GM18909 (cell line): ENCODE results near the gene AMZ2.

Experiments used
- ATAC-seq: cut with Tn5 transposase; IDR thresholded peaks from one replicate; pipeline ENCODE4 v1.9.1; 2021; ENCODE audit warnings: mild to moderate bottlenecking; ENCODE audit not compliant: unreplicated experiment, poor library complexity

Gene AMZ2

DNA sequence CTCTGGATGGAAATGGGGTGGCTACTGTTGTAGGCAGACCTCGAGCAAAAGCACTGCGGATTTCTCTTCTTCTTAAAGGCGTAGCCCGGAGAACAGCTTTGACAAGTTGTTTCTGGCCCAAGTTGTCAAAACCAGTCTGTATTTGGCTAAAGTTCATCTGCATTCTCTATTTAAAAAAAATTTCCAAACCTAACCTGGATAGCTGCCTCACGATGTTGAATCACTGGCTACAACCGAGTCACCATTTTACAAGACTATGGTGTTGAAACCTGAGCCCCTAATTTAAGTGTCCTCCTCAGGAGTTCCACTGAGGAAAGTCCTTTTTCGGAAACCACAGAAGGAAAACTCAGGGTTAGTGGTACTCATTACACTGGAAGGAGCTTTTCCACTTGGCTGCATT lies 41.6 kb downstream of the AMZ2 start:
- ATAC-seq, result no peak

DNA sequence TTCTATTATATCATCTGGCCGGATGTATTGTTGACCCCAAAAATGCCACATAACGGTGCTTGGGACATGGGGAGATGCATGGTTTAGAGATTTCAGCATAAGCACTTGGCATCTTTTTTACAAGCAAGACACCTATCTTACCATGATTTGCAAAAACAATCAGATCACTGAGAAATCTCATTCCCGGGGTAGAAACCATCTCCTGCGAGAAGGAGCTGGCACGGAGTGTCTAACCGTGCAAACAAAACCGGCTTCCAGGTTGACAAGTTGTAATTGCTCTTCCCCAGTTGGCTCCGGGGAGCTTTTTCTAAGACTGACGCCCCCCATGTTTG lies 42.1 kb downstream of the AMZ2 start:
- no peak for ATAC-seq

DNA sequence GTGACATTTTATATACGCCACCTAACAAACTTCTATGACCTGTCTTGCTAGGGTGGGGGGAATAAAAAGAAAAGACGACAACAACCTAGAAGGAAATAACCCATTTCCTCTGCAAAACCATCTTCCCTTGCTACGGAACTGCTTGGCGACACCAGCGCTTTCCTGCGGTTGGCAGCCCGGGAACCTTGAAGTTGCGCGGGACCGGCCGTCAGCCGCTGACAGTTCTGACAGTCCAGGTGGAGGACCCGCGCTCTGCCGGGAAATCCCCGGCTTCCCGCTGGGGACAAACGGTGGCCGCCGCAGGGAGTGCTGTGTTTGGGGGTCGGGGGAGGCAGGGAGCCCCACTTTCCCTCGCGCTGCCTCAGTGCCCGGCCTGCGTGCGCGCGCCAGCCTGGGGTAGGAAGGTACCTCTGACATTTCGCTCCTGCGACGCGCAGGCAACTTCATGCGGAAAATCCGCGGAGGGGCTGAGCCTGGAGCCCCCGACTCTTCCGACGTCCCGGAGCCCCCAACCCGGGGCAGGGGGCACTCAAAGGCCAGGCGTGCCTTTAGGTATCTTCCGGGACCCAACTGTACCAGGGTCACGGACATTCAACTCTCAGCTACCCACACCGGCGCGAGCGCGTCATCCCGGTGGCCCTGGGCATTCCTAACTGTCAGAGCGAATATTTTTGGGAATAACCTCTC lies 42.6 kb downstream of the AMZ2 start:
- ATAC-seq, result no peak

DNA sequence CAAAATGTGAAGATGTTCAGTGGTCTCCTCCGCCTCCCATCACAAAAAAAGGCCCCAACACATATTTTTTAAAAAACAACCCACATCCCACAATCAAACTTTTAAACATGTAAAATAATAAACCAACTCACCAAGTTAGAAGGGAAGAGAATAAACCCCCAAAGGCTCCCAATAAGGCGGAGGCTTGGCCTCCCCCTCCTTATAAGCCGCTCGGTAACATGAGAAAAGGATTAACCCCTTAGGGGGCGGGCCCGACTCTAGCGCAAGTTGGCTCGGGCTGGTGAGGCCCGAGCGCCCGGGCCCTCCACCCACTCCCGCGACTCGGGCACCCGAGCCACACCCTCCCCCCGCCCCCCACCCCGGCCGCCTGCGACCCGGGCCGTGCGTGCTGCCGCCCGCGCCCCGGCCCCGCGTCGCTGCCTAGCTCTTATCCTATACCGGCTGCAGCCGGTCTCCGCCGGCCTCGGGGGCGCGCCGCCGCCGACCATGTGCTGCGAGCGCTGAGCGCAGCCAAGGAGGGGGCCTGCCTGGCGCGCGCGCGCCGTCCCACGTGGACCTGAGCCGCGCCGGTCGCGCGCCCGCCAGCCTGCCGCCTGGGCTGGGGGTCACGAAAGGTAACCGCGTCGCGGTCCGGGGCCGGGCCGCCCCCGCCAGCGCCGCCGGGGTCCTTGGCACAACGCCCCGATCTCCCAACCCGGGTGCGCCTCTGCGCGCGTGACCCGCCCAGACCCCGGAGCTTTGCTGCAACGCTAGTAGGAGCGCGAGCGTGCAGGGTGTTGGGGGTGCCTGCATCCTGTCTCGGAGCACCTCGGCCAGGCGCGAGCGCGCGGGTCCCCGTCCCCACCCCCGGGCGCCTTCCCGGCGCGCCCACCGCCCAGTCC lies 43.4 kb downstream of the AMZ2 start, which contains the start of the genes ARSG and SLC16A6:
Gene ARSG, plus strand, starts transcription at position 541 of the 881 bp plus-strand sequence. CDS start 15,999 bp downstream, outside the sequence.
Gene SLC16A6, minus strand, starts transcription at position 173 of the 881 bp plus-strand sequence. CDS start 12,807 bp downstream, outside the sequence.
- ATAC-seq, result peak; percentile 58

DNA sequence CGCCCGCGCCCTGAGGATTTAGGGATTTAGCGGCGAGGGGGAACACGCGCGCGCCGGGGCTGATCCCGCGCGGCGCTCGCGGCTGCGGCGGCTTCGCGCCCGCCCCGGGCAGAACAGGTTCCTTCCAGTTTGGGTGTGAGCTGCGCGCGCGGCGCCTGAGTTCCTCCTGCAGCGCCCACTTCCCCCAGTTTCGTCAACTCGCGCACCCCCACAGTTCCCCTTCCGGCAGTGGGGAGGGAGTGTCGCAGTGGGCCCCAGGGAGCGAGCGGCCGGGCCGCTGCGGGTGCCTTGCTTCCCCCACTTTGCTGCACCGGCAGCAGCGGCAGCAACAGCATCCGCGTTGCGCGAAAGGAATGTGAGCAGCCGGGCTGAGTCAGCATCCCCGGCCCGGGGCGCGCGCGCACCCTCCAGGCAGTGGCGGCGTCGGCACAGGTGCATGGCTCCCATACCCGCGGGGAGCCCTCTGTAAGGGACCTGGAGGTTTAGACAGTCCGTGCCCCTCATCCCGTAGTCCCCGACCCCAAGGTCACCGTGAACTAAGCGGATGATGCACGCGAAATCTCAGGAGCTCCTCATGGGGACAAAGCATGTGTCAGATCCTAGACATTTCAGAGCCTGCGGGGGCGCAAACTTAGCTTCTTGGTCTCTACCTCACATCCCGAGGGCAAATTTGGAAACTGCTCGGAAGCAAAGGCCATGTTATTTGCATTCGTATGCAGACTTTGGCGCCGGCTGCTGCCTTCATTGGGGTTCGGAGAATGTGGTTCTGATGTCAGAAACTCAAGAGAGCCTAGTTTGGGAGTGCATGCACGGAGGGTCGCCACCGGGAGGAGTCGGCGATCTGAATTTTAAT lies 44.2 kb downstream of the AMZ2 start:
- peak; percentile 57 for ATAC-seq

DNA sequence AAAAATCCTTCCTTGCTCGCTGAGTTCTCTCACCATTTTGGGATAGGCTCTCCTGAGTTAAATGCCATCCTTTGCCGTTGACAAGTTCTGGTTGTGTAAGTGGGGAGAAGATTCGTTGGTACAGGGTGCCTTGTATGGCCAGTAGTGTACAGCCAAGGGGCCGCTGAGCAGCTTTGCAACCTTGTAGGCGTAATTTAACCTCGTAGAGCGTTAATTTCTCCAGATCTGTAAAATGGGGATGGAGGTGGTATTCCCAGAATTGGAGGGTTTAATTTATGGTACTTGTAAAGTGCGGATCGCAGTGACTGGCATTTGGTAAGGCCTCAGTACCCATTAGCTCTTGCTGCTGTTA lies 44.8 kb downstream of the AMZ2 start:
- ATAC-seq, result no peak

DNA sequence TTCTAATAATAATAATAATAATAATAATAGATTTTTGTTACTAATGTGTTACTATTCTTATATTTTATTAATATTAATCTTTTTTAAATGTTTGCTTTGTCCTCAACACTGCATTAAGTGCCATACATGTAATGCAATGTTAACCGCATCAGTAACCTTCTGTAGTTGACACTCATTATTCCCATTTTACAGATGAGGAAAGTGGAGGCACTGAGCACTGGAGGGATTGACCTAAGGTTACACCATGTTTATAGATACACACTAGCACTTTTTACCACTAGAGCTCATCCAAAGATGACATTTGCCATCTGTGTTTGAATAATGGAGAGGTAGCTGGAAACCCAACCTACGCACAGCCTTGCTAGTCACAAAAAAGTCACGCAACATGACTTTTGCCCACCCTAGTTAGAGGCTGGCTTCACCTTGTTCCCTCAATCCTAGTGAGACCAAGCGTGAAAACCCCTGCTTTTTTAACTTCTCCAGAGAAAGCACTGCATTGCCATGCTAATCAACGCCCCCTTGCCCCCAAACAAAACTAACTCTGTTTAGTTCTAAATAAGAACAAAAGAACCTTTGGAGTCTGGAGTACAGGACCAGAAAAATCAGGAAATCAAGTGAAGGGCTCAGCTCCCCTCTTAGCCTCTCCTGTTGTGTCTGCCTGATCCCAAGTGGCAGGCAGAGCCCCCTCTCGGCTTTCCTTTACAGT lies 45.8 kb downstream of the AMZ2 start:
- no peak for ATAC-seq

DNA sequence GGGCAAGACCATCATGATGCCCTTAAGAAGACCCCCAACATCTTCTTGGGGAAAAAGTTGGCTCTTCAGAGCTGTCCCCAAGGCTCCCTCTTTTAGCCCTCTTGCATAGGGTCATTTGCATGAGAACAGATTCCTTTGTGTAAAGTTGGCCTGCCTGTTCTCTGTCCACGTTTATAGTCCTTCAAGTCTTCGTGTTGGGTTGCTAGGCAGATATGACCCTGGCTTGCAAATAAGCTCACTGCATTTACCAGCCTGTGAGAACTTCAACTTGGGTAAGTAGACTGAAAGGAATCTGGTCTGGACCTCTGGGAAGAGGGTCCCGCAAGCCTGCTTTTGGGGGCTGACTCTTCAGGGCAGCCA lies 46.3 kb downstream of the AMZ2 start:
- no peak for ATAC-seq

DNA sequence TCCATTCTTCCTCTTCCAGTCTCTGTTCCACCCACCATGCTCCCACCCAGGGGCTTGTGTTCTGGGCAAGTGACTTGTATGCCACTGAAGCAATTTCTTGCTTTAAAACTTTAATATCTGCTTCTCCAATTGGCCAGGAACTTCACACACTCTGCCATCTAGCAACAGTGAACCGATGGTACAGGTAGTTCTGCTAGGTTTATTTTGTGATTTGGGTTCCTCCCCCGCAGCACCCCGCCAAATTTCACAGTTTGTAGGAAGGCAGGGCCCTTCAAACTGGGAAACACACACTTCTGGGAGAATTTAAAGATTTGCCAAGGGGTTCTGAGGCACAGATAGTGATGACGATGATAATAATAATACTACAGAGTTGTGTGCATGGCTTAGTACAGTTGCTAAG lies 46.8 kb downstream of the AMZ2 start:
- ATAC-seq, result no peak

DNA sequence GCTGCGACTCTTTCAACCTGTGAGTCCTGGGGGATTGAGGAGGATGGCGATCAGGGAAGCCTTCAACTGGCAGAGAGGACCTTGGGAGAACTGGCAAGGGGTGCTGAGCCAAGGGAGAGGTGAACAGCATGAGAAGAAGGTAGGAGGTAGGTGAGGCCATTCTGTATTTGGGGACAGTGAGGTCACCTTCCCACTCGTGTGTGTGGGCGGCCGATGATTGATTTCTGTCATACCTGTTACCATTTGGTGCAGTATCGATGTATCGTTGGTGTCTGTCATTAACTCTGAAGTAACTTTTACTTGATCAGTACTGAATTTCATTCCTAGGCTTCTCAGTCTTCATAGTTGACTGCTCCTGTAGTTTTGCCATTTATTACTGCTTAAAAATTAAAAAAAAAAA lies 47.2 kb downstream of the AMZ2 start:
- ATAC-seq, result no peak

DNA sequence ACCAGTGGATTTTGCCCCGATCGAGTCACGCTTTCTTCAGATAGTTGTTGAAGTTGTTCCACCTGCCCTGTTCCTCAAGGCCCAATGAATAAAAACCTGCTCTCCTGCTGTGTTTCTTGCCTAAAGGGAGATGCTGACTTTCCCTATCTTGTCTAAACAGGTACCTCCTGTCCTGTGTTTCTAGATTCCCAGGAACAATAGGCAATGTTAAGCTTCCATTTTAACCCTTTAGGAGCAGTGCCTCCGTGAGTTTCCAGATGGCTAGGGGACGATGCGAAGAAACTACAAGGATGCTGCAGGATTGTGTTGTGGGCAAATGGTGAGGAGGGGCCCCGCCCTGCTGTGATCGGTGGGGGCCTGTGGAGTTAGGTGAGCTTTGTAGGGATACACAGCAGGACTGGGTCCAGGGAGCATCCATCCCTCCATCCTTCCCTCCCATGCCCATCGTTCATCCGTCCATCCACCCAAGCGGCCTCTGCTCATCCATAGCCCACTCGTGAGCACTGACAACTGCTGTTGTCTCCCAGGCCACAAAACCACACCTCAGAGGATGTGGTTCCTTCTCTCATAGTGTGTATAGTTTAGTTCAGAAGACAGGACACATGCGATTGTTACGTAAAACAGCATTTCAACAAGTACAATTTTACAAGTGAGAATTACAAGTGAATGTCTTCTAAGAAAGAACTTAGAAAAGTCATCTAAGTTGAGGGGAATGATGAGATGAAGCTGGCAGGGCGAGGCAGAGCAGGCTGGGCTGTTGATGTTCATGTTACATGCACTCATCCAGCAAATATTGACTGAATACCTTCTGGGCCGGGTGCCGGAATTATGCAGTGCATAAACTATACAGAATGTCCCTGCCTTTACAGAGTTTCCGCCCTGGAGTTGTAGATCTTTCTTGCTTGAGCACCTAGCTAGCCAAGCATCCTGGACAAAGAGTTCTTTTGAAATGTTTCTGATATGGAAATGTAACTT lies 48.7 kb downstream of the AMZ2 start:
- no peak for ATAC-seq

DNA sequence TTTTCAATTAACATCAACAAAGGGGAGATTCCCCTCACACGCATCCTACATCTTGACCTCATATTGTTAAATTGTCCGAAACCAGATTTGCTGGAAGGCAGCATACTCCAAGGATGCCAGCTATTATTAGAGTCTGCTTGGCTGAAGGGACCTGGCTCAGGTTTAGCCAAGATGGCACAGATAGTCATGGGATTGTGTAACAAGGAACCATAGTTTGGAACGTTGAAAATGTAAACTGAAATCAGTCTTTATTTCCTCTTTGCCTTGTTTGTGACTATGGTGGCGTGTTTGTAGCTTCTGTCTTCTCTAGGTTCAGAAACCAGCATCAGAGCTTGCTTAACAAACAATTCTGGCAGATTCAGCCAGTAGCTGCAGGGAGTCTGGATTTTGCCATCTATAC lies 49.4 kb downstream of the AMZ2 start:
- no peak for ATAC-seq

DNA sequence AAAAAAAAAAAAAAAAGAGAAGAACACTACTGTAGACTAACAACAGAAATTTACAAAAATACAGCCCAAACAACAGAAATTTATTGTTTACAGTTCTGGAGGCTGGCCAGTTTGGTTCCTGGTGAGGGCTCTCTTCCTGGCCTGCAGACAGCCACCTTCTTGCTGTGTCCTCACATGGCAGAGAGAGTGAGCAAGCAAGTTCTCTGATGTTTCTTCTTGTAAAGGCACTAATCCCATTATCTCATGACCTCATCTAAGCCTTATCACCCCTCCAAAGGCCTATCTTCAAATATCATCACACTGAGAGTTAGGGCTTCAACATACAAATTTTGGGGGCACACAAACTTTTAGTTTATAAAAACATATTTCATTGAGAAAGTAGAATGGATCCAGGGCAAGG lies 50.8 kb downstream of the AMZ2 start:
- no peak for ATAC-seq

DNA sequence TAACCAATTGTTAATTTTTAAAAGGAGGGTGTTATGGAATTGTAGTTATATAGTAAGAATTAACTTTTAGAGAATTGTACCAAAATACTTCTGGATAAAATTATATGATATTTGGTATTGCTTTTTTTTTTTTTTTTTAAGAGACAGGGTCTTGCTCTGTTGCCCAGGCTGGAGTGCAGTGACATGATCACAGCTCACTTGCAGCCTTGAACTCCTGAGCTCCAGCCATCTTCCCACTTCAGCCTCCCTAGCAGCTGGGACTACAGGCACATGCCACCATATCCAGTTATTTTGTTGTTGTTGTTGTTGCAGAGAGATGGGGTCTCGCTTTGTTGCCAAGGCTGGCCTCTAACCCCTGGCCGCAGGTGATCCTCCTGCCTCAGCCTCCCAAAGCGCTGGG lies 52.0 kb downstream of the AMZ2 start:
- no peak for ATAC-seq

DNA sequence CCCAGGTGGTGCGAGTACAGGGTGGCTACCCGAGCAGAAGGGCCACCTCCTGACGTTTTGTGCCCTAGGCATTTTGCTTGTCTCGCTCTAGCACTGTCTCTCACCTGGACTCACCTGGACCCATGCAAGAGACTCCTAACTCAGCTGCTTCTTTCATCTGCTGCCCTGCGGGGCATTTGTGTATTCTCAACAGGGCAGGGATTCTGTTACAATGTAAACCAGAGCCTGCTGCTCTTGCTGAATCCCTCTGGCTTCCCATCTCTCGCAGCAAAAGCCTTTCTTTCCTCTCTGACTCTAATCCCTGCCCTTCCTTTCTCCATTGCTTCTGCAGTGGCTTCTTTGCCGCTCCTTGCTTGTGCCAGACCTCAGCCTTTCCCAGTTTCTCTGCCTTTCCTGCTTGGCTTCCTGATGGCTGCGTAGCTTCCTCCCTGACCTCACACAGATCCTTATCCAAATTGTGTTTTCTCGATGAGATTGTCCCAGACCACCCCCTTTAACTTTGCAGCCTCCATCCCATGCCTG lies 53.7 kb downstream of the AMZ2 start:
- no peak for ATAC-seq

DNA sequence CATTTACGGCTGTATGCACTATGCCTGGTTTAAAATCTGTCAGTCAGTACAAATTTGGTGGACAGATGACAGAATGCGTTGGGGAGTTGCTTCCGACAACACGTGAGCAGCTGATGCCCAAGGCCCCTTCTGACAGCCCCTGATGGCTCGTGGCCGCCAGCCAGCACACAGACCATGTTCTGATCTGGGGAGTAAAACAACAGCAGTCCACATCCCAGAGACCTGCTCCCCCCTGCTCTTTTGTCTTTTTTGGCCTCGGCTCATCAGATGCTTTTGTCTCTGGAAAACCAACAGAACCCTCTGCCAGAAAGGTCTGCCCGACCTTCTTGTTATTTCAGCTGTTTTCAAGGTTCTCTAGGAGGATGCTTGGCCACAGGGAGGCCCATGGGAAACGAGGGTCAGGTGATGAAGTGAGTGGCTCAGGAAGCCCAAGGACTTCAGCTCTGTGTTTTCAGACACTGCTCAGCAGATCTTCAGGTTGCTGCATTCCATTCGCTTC lies 54.3 kb downstream of the AMZ2 start:
- ATAC-seq, result no peak

DNA sequence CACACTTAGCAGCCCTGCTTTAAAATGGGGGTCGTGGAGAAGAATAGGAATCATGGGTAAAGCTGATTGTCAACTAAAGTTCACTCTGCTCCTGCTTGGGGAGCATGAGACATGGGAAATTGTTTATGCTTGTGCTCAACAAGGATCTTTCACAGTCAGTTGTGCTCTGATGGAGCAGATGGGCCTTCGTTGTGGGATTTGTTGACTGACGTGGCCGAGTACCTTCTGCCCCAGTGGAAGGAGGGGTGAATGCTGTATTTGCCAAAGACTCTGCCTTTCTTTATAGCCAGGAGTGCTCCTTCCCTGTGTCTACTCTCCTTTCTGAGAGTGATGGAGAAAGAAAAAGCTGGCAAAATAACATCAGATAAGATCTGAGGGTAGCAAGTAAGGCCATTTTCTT lies 54.8 kb downstream of the AMZ2 start:
- ATAC-seq, result no peak

DNA sequence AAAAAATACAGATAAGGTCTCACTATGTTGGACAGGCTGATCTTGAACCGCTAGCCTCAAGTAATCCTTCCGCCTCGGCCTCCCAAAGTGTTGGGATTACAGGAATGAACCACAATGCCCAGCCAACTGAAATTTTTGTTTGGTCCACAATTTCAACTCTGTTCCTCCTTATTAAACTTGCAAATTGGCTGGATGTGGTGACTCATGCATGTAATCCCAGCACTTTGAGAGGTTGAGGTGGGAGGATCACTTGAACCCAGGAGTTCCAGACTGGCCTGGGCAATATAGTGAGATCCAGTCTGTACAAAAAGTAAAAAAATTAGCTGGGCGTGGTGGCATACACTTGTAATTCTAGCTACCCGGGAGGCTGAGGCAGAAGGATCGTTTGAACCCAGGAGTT lies 56.9 kb downstream of the AMZ2 start:
- ATAC-seq, result no peak

DNA sequence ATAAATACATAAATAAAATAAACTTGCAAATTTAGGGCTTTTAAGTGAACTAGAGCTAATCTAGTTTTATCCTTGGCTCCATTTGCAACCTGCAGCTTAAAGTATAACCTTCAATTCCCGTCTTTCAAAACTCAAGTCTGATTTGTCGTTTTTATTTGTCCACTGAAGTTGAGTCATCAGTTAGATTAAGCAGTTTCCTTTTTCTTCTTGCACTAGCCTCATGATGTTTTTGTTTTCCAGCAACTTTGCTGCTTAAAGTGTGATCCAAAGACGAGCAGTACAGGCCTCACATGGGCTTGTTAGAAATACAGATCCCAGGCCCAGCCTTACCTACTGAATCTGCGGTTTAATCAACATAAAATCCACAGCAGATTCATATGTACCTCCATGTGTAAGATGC lies 57.3 kb downstream of the AMZ2 start:
- ATAC-seq, result no peak
